Stimulated activated naive B cell treated with anti-CD40 and anti-IgM and Interleukin-4, amounts not matched to agents 10 μg/mL and 1 μg/mL and 100 μg/mL, for 72 hours (primary cell): ENCODE results near the gene ORM2.

ENCODE experiments used
- ATAC-seq, 2 donors: fragments of 150-1000 bp; cut with Tn5 transposase; replicated peaks; 2 replicates each; pipeline ENCODE4 v1.10.0; 2021; ENCODE audit warnings: moderate library complexity in 1 of 2
- DNase-seq: peaks from one replicate; pipeline ENCODE4 v3.0.0; 2021
- H3K27ac Mint-ChIP-seq: one replicate; pipeline ENCODE4 v1.8.0; 2022; ENCODE audit warnings: mild to moderate bottlenecking, mixed read lengths
- H3K27me3 Mint-ChIP-seq, 2 donors: one replicate each; pipeline ENCODE4 v1.8.0; 2022; ENCODE audit warnings: mixed read lengths in 2 of 2
- H3K36me3 Mint-ChIP-seq, 2 donors: one replicate each; pipeline ENCODE4 v1.8.0; 2022; ENCODE audit warnings: mixed read lengths in 2 of 2, mild to moderate bottlenecking in 1 of 2
- H3K4me1 Mint-ChIP-seq, 2 donors: one replicate each; pipeline ENCODE4 v1.8.0; 2022; ENCODE audit warnings: mixed read lengths in 2 of 2, mild to moderate bottlenecking in 1 of 2
- H3K4me3 Mint-ChIP-seq, 2 donors: one replicate each; pipeline ENCODE4 v1.8.0; 2022; ENCODE audit warnings: mild to moderate bottlenecking in 2 of 2, mixed read lengths in 2 of 2, moderate library complexity in 1 of 2
- H3K9me3 Mint-ChIP-seq, 2 donors: one replicate each; pipeline ENCODE4 v1.8.0; 2022; ENCODE audit warnings: mixed read lengths in 2 of 2, mild to moderate bottlenecking in 1 of 2

Gene ORM2

DNA sequence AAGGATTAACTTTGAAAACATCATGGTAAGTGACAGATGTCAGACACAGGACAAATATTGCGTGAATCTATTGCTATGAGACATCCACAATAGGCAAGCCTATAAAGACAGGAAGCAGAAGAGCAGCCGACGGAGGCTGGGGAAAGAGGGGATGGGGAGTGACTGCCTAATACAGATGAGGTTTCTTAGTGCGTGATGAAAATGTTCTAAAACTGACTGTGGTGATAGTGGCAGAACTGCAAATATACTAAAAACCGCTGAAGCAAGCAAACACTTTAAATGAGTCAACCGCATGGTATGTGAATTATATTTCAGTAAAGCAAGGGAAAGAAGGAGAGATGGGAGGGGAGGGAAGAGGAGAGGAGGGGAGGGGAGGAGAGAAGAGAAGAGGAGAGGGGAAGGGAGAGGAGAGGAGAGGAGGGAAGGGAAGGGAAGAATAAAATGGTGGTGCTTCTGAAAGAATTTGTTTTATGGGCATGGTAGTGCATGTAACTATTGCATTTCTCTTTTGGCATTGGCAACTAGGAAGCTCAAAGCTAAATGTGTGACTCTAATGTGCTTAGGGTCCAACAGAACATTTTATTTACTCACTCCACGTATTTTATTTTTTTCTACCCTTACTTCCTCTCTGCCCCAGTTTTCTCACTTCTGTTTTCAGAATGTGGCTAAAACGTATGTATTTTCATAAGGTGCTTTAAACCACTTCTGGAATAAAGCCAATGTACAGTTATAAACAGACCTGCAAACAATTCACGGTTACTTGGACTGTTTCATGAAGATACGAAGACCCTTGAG, 36.9 kb downstream of the ORM2 start:
- Mint-ChIP-seq H3K4me1 (peaks cover 60 to 83% of the 10 kb centered on the region in 2 donors), H3K27me3 (no peaks in the 10 kb centered on the region), H3K27ac (peak overlapping the region; percentile 90), H3K9me3 (peaks cover 6 to 10% of the 10 kb centered on the region in 2 donors), H3K36me3 (peaks cover 55 to 71% of the 10 kb centered on the region in 2 donors), H3K4me3 (peak overlapping the region; percentile 56 to 63)
- no peak for DNase-seq
- peak; percentile 70 to 73 for ATAC-seq

DNA sequence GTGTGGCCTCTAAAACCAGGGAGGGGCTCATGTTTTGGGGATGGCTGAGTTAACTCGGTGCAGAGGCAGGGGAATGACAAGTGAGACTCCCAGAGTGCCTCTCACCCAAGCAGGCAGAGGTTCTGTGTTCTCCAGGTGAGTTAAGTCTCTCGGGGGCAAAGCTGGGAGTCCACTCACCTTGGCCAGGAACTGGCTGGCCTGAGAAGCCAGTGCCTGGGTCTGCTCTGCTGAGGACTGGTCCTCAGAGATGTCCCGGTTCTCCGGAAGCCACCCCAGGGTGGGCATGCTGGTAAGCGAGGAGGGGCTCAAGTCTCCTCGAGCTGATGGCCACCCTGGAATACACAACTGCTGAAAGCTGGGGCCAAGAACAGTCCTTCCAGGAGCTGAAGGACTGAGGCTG, 37.7 kb downstream of the ORM2 start:
- peaks cover 59 to 73% of the 10 kb centered on the region in 2 donors for H3K36me3 Mint-ChIP-seq
- no peaks in the 10 kb centered on the region for H3K27me3 Mint-ChIP-seq
- no peak for DNase-seq
- H3K4me1 Mint-ChIP-seq: peaks cover 68 to 91% of the 10 kb centered on the region in 2 donors
- H3K9me3 Mint-ChIP-seq: peaks cover 6 to 10% of the 10 kb centered on the region in 2 donors
- peak overlapping the region; percentile 34 to 63 for H3K4me3 Mint-ChIP-seq
- H3K27ac Mint-ChIP-seq: peak overlapping the region; percentile 90
- ATAC-seq: no peak

DNA sequence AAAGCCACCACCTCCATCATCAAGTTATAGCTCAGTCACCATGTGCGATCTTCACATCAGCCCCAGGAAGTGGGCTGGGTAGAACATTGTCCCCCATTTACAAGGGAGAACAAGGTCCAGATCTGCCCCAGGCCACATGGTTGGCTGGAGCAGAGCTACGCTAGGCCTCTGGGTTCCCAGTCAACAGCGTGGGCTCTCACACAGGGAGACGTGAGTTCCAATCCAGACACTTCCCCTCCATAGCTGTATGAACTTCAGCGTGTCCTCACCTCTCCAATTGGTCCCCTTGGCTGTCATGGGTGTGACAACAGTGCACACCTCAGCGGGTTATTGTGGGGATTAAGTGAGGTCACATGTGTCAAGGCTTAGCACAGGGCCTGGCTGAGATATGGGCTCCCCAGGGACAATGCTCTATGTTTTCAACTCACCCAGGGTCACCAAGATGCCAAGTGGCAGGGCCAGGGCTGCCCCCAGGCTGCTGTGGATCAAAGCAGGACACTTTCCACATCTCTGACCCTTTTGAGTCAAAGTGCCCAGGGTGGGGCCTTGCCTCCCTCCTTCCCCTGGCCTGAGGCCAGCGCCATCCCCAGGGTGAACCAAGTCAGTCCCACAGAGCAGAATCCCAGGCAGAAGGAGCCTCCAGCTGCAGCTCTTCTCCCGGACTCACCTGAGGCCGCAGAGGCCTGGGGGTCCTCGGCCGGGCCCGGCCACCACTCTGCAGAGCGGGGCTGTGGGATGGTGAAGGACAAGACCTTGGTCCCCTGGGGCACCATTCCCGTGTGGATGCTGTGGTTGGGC, 38.3 kb downstream of the ORM2 start:
- ATAC-seq (no peak), DNase-seq (no peak)
- Mint-ChIP-seq H3K27ac (peak overlapping the region; percentile 90), H3K27me3 (no peaks in the 10 kb centered on the region), H3K4me1 (peaks cover 73 to 94% of the 10 kb centered on the region in 2 donors), H3K36me3 (peaks cover 65 to 79% of the 10 kb centered on the region in 2 donors), H3K4me3 (peak overlapping the region; percentile 48 to 63), H3K9me3 (peaks cover 6 to 10% of the 10 kb centered on the region in 2 donors)

DNA sequence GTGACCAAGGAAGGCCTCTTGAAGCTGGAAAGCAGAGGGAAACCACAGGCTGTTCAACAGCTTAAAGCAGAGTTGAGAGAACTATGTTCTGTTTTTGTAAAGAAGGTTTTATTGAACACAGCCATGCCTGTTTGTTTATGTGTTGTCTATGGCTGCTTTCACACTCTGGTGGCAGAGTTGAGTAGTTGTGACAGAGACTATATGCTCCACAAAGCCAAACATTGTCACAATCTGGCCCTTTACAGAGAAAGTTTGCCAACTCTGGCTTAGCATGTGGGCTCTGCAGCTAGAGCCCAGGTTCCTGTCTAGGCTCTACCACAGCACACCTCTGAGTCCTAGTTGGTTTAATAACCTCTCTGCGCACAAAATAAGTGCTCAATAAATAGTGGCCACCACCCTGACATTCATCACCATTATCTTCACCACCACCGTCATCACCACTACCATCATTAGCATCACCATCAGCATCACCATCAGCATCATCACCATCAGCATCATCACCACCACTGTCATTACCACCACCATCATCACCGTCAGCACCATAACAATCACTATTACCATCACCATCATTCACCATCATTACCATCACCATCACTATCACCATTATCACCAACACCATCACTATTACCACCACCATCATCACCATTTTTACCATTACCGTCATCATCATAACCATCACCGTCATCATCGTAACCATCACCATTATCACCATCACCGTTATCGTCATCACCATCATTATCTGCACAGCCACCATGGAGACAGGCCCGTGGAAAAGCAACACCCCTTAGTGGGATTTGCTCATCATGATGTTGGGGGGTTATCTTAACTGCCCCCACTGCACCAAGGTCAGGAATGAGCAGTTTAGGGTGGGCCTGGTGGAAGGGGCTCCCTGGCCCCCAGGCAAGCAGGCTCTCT, 39.8 kb downstream of the ORM2 start:
- H3K4me3 Mint-ChIP-seq: peak overlapping the region in 1 of 2 donors; percentile 42
- H3K36me3 Mint-ChIP-seq: peaks cover 67 to 81% of the 10 kb centered on the region in 2 donors
- H3K27me3 Mint-ChIP-seq: no peaks in the 10 kb centered on the region
- ATAC-seq (no peak), DNase-seq (no peak)
- H3K9me3 Mint-ChIP-seq: peaks cover 6 to 10% of the 10 kb centered on the region in 2 donors
- peak overlapping the region; percentile 90 for H3K27ac Mint-ChIP-seq
- peaks cover 72 to 94% of the 10 kb centered on the region in 2 donors for H3K4me1 Mint-ChIP-seq

DNA sequence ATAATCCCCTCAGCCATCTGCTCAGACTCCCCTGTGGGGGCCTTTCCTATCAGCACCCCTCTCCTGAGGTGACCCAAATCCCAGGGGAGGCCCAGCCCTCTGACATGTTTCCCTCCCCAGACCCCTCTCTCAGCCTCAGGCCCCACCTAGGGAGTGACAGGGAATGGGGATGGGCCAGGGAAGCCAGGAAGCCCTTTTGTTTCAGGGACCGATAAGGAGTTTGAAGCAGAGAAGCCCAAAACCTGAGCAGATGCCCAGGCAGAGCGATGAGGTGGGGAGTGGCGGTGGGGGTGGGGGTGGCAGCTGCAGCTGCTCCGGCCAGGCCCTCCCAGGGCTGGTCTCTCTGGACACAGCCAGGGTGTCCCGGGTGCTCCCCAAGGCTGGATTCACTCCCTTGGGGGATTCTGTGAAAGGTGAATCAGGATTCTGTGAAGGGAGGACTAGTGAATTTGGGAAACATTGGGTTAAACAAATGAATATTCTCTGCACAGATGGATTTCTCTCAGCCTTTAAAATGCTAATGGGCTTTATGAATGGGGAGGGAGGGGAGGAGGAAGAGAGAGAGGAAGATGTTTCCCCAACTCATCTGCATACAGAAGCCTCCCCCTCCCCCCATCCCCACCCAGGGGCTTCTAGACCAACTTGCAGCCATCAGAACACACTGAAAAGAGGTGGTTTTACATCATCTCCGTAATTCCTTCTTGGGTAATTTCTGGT, 40.7 kb downstream of the ORM2 start:
- Mint-ChIP-seq H3K4me1 (peaks cover 76 to 97% of the 10 kb centered on the region in 2 donors), H3K36me3 (peaks cover 69 to 84% of the 10 kb centered on the region in 2 donors), H3K4me3 (peak overlapping the region in 1 of 2 donors; percentile 37), H3K9me3 (peaks cover 2 to 5% of the 10 kb centered on the region in 2 donors), H3K27me3 (no peaks in the 10 kb centered on the region), H3K27ac (peak overlapping the region; percentile 97)
- DNase-seq: no peak
- ATAC-seq: no peak

DNA sequence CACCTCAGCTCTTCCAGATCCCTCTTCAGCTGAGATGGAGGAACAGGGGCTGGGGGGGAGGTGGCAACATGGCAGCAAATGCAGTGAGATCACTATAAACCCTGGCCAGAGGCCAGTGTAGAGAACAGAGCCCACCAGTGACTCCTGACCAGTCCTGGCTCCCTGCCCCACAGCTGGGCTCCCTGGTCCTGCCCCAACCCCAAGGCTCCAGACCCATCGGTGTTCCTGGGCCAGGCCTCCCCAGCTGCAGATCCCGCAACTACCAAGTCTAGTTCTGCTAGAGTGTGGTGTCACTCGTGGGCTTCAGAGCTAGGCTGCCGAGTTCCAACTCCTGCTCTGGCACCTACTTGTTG, 41.3 kb downstream of the ORM2 start:
- peaks cover 76 to 97% of the 10 kb centered on the region in 2 donors for H3K4me1 Mint-ChIP-seq
- no peak for DNase-seq
- peaks cover 71 to 85% of the 10 kb centered on the region in 2 donors for H3K36me3 Mint-ChIP-seq
- H3K27ac Mint-ChIP-seq: peak overlapping the region; percentile 97
- no peaks in the 10 kb centered on the region for H3K27me3 Mint-ChIP-seq
- peaks cover 2 to 5% of the 10 kb centered on the region in 2 donors for H3K9me3 Mint-ChIP-seq
- ATAC-seq: no peak
- H3K4me3 Mint-ChIP-seq: peak overlapping the region in 1 of 2 donors; percentile 66

DNA sequence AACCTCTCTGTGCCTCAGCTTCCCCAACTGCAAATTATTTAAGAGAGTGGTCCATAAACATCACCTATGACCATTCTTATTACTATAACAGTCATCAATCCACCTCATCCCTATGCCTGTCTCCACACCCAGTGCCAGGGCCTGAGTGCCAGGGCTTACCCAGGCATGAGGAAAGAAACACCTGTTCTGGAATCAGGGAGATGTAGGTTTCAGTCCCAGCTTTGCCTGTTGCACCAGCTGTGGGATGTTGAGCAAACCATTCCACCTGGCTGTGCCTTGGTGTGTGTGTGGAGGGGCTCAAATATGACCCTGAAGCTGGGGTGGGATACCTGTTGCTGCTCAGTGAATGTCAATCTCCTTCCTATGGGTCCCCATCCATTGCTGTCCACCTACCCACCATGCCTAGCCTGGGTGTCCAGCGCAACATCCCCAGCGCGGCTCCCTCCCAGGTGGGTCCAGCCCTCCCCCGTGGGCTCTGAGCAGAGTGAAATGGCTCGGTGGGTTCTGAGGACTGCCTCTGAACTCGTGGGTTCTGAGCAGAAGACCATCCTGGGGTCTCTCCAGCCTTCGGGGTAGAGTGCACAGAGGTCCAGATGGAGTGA, 41.8 kb downstream of the ORM2 start:
- Mint-ChIP-seq H3K27ac (peak overlapping the region; percentile 97), H3K4me3 (peak overlapping the region; percentile 66 to 73), H3K4me1 (peaks cover 72 to 94% of the 10 kb centered on the region in 2 donors), H3K27me3 (no peaks in the 10 kb centered on the region), H3K36me3 (peaks cover 72 to 84% of the 10 kb centered on the region in 2 donors), H3K9me3 (peaks cover 2 to 5% of the 10 kb centered on the region in 2 donors)
- no peak for DNase-seq
- no peak for ATAC-seq

DNA sequence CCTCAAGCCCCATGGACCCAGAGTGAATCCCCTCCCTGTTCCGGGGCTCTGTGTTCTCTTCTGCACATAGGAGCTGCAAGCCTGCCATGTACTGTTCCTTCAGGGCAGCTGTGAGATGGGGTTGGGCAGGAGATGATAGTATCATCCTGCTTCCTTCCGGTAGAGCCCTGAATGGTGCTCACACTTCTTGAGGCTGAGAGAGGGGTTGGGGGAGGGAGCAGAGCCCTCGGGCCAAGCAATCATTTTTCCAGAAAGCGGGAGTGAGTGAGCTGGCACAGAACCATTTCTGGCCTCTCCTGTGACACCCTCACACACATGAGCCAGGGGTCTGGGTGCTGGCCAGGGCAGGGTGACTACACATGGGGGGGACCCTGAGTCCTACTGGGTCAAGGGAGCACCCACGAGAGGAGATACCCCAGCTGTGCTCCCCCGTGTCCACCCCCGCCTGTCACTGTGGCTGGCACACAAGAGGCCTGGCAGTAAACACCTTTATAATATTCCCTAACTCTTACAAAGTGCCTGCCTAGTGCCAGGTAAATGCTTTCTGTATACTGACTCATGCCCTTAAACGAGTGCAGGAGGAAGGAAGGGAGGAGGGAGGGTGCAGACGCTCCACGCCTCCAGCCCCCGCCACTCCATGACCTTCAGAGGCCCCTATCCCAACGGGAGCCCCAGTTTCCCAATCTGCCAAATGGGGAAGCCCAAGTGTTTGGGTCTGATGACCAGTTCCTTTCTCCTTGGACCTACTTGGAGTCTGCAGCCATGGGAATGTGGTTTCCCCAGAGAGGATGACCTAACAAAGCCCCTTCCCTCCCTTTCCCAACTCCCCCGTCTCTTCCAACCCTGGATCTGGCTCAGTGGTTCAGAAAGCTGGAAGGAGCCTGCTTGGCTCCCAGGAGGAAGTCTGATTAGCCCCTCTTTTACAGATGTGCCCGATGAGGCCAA, 42.6 kb downstream of the ORM2 start:
- DNase-seq (no peak), ATAC-seq (peak in 1 of 2 donors; percentile 17)
- Mint-ChIP-seq H3K27me3 (no peaks in the 10 kb centered on the region), H3K36me3 (peaks cover 74 to 83% of the 10 kb centered on the region in 2 donors), H3K27ac (peak overlapping the region; percentile 97), H3K4me1 (peaks cover 72 to 94% of the 10 kb centered on the region in 2 donors), H3K4me3 (peak overlapping the region; percentile 66 to 73), H3K9me3 (peaks cover 2 to 5% of the 10 kb centered on the region in 2 donors)

DNA sequence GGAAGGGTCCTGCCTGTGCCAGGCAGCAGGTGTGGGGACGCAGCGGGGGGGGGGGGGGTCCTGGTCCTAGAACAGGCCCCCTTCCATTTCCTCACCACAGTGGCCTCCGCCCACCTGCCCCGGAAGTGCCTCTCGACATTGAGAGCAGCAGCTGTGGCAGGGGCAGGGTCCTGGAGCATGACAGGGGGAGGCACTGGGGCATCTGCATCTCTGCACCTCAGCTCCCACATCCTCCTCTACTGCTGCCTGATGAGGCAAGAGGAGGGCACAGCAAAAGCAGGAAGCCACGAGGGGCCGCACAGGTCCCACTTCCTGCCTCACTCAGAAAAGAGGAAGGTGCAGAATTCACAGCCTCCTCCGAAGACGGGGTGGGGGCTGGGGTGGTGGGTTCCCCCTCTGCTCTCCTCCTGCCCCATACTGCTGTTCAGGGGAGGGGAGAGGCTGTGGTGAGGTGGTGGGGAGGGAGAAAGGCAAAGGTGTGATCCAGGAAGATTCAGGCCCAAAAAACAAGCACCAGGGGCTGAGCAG, 43.3 kb downstream of the ORM2 start:
- DNase-seq: peak; percentile 91
- H3K4me3 Mint-ChIP-seq: peak overlapping the region; percentile 66 to 73
- H3K36me3 Mint-ChIP-seq: peaks cover 72 to 83% of the 10 kb centered on the region in 2 donors
- ATAC-seq: peak; percentile 97 to 98
- peaks cover 71 to 94% of the 10 kb centered on the region in 2 donors for H3K4me1 Mint-ChIP-seq
- H3K27me3 Mint-ChIP-seq: no peaks in the 10 kb centered on the region
- peak overlapping the region; percentile 97 for H3K27ac Mint-ChIP-seq
- H3K9me3 Mint-ChIP-seq: peaks cover 2 to 5% of the 10 kb centered on the region in 2 donors

DNA sequence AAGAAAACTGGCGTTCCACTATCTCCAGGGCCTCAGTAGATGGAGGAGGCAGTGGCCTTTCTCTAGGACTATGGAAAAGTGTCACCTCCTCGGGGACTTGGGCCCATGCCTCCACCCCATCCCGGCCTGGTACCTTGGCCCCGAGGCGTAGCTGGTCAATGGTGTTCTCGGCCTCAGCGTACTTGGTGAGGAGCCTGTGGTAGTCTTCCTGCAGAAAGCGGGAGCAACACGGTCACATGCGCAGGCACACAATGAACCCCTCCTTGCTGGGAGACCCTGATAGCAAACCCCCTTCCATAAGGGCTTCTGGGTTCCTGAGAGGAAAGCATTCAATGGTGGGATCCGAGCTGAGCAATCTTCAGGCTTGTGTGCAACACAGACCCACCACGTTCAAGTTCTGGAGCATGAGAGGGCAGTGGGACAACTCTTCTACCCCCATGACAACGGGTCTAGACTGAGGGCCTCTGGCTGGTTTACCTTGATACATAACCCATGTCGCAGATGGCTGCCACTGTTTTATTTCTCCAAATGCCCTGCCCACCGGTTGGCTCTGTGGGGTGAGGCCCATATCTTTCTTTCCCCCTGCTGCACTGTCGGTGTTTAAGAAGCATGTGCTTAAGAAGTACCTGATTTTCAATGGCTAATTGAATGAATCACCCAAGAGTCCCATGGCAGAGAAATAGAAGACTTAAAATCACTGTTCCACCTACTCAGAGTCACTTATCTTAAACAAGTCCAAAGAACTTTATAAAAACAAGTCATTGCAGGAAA, 44.5 kb downstream of the ORM2 start:
- Mint-ChIP-seq H3K4me1 (peaks cover 74 to 97% of the 10 kb centered on the region in 2 donors), H3K36me3 (peaks cover 77 to 87% of the 10 kb centered on the region in 2 donors), H3K4me3 (peak overlapping the region in 1 of 2 donors; percentile 46), H3K27me3 (no peaks in the 10 kb centered on the region), H3K9me3 (peaks cover 2 to 5% of the 10 kb centered on the region in 2 donors), H3K27ac (peak overlapping the region; percentile 97)
- ATAC-seq (no peak), DNase-seq (no peak)

DNA sequence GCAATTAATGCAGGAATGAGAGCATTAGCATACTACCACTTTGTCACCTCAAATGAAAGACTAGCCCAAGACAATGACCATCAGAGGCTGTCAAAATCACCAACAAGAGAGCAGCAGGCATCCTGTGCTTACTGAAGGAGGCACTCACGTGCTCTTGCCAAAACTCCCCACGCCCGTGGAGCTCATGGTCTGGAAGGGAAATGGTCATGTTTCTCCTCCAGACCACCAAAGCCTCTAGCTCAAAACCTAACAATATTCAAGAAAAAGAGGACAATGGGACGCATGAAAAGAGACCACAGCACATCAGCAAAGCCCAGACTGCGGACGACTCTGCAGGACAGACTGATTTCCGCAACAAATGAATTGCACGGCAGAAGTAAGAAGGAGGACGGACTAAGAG, 45.3 kb downstream of the ORM2 start:
- ATAC-seq (no peak), DNase-seq (no peak)
- Mint-ChIP-seq H3K27ac (peak overlapping the region; percentile 97), H3K36me3 (peaks cover 72 to 80% of the 10 kb centered on the region in 2 donors), H3K4me1 (peaks cover 67 to 97% of the 10 kb centered on the region in 2 donors), H3K9me3 (no peaks in the 10 kb centered on the region), H3K4me3 (peak overlapping the region in 1 of 2 donors; percentile 3), H3K27me3 (no peaks in the 10 kb centered on the region)
